Gastroesophageal sphincter (tissue), 4 donors: ENCODE results near the gene PMP22. TPM values are rescaled to one million over a fixed set of nuclear protein-coding genes. Genes with fewer than 3 reads are reported as not detected.

Source experiments
- ATAC-seq: fragments of 150-250 bp; one replicate; pipeline ENCODE4 v1.9.1; 2016; ENCODE audit warnings: mild to moderate bottlenecking, moderate library complexity
- H3K27ac ChIP-seq, 4 donors: fragments of 200-600 bp; sonication (generic) in 3 of 4; 1 replicate in 3 of 4; 2 replicates in 1 of 4; pipeline ENCODE4 v1.5.1; 2016 to 2019
- H3K27me3 ChIP-seq: fragments of 200-600 bp; sonication (generic); one replicate; pipeline ENCODE4 v1.5.1; 2019
- H3K36me3 ChIP-seq, 2 donors: fragments of 200-600 bp; sonication (generic); one replicate each; pipeline ENCODE4 v1.5.1; 2019; ENCODE audit warnings: control low read depth in 1 of 2
- H3K4me1 ChIP-seq, 3 donors: fragments of 200-600 bp; sonication (generic); 1 replicate in 2 of 3; 2 replicates in 1 of 3; pipeline ENCODE4 v1.5.1; 2016 to 2019; ENCODE audit warnings: control low read depth in 2 of 3
- H3K4me3 ChIP-seq, 2 donors: fragments of 200-600 bp; sonication (generic); one replicate each; pipeline ENCODE4 v1.5.1; 2019; ENCODE audit warnings: mild to moderate bottlenecking in 1 of 2, moderate library complexity in 1 of 2
- H3K9me3 ChIP-seq, 3 donors: fragments of 200-600 bp; sonication (generic); one replicate each; pipeline ENCODE4 v1.5.1; 2017 to 2019; ENCODE audit warnings: control low read depth in 2 of 3
- EP300 ChIP-seq: sonication (generic); formaldehyde crosslinking; IDR thresholded peaks from one replicate; pipeline ENCODE4 v1.6.1; 2017; ENCODE audit warnings: antibody characterized with exemption, mild to moderate bottlenecking
- POLR2A ChIP-seq, 2 donors: fragments of 450-650 bp; IDR thresholded peaks; one replicate each; pipeline ENCODE4 v1.6.1; 2017; ENCODE audit warnings: antibody characterized with exemption in 2 of 2, mild to moderate bottlenecking in 2 of 2, moderate library complexity in 1 of 2
- POLR2AphosphoS5 ChIP-seq: sonication (generic); formaldehyde crosslinking; IDR thresholded peaks from one replicate; pipeline ENCODE4 v1.6.1; 2017; ENCODE audit warnings: antibody characterized with exemption
- whole genome bisulfite sequencing, 2 donors: methylation state at CpG; one replicate each; pipeline ENCODE4 v1.1.5; 2018; ENCODE audit warnings: low coverage in 1 of 2; 5-methylcytosine and 5-hydroxymethylcytosine counted together
- total RNA-seq, 4 donors: library from RNA; depleted of rRNA; stranded (reverse); fragments of >200 nt; gene quantifications; one replicate each; pipeline ENCODE4 v1.1.0, GENCODE V29; 2016
- TF ChIP-seq, protein P1 (sequence below), 4 experiments: fragments of 200-600 bp in 2 of 4; fragments of 450-650 bp in 2 of 4; sonication (generic) in 1 of 4; IDR thresholded peaks; one replicate each; pipeline ENCODE4 v1.5.1; 2017 to 2019; ENCODE audit warnings: antibody characterized with exemption in 4 of 4, mild to moderate bottlenecking in 2 of 4, moderate library complexity in 2 of 4

PMP22 gene
- total RNA-seq, 4 donors from 2014 or later: 145 to 268 (median 242) TPM

DNA sequence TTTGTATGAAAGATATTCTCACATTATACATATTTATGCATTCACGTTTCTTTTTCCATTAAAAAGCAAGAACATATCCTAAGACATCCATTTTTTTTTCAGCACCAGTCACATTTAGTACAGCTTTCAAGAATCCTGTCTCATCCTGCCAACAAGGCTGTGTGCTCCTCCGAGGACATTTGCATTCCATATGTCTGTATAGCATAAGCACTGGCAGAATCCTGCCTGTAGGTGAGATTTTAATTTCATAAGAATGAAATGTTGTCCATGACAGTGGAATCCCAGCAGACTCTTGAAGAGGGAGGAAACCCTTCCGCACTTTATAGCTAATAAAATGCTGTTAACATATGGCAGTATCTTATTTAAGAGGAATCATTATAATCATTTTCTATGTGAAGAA, 2.9 kb upstream of the PMP22 start:
- Histone ChIP-seq H3K4me3 (no peak overlapping the region), H3K36me3 (no peaks in the 10 kb centered on the region), H3K9me3 (no peaks in the 10 kb centered on the region), H3K27me3 (no peaks in the 10 kb centered on the region), H3K4me1 (peaks cover 0 to 51% (median 14%) of the 10 kb centered on the region in 3 donors), H3K27ac (no peak overlapping the region)
- TF ChIP-seq EP300 (no peak), POLR2A (IDR thresholded peaks at IDR 0.05) (no peak), POLR2AphosphoS5 (no peak)
- TF ChIP-seq, protein P1, sequence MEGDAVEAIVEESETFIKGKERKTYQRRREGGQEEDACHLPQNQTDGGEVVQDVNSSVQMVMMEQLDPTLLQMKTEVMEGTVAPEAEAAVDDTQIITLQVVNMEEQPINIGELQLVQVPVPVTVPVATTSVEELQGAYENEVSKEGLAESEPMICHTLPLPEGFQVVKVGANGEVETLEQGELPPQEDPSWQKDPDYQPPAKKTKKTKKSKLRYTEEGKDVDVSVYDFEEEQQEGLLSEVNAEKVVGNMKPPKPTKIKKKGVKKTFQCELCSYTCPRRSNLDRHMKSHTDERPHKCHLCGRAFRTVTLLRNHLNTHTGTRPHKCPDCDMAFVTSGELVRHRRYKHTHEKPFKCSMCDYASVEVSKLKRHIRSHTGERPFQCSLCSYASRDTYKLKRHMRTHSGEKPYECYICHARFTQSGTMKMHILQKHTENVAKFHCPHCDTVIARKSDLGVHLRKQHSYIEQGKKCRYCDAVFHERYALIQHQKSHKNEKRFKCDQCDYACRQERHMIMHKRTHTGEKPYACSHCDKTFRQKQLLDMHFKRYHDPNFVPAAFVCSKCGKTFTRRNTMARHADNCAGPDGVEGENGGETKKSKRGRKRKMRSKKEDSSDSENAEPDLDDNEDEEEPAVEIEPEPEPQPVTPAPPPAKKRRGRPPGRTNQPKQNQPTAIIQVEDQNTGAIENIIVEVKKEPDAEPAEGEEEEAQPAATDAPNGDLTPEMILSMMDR (IDR thresholded peaks at IDR 0.05): no peak
- 57 to 64% methylated on average over 3 of the region's 3 CpGs for WGBS, 2 donors
- no peak for ATAC-seq

DNA sequence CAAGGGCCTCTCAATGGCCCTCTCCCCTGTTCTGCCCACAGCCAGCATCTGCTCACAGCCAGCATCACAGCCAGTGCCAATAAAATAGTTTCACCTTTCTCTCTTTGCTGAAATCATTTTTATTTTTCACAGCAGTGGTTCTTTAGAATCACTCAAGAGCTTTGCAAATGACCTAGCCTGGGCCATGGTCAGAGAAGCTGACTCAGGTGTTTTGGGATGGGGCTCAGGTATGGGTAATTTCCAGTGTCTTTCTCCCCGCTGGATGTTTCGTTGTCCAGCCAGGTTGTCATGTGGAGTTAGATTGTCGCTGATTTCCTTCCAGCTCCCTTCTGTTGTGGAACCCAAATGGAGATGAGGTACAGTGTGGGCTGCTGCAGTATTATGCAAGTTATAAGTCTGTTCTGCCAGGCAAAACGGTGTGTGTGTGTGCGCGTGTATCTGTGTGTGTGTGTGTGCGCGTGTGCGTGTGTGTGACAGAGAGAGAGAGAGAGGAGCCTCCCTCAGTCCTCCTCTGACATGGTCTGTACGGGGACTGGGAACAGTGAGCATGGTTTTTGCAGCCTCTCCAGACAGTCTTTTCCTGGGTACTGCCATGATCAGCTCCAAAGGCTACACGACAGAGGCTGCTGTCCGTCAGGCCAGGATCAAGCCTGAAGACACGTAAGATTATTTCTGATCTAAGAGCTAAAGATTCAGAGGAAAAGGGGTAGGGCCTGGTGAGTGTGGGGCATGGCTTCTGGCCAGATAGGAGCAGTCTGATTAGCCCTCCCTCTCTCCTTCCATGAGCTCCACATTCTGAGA, 1.4 kb upstream of the PMP22 start:
- Histone ChIP-seq H3K4me3 (no peak overlapping the region), H3K36me3 (no peaks in the 10 kb centered on the region), H3K4me1 (peaks cover 0 to 47% (median 6%) of the 10 kb centered on the region in 3 donors), H3K27ac (no peak overlapping the region), H3K27me3 (no peaks in the 10 kb centered on the region), H3K9me3 (no peaks in the 10 kb centered on the region)
- 76 to 79% methylated on average over 7 to 9 of the region's 13 CpGs for WGBS, 2 donors
- ATAC-seq: no peak
- TF ChIP-seq EP300: no peak
- no peak for TF ChIP-seq POLR2AphosphoS5
- TF ChIP-seq POLR2A (IDR thresholded peaks at IDR 0.05): no peak
- TF ChIP-seq, protein P1 (IDR thresholded peaks at IDR 0.05): no peak

DNA sequence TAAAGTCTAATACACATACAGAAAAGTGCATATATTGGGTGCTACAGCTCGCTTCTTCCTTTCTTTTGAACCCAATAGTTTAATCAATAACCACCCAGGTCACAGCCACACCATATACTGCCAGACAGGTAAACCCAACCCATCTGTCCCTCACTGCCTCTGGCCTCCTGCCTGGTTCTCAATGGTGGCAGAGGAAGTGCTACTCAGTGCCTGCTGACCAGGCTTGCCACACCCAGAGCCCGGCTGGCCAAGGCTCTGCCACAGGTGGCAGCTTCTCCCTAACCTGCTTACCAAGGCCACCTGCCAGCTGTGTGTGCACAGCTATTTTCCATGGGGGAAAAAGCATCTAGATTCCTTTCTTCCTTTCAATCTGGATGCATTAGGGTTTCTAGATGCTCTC, 584 bp downstream of the PMP22 start:
- H3K4me1 ChIP-seq: peaks cover 3 to 45% (median 6%) of the 10 kb centered on the region in 3 donors
- H3K9me3 ChIP-seq: no peaks in the 10 kb centered on the region
- peaks cover 0 to under 1% of the 10 kb centered on the region in 2 donors for H3K36me3 ChIP-seq
- no peak for ATAC-seq
- 37 to 80% methylated on average over 1 to 2 of the region's 2 CpGs for WGBS, 2 donors
- TF ChIP-seq, protein P1 (IDR thresholded peaks at IDR 0.05): no peak
- no peak for TF ChIP-seq POLR2AphosphoS5
- TF ChIP-seq POLR2A (IDR thresholded peaks at IDR 0.05): no peak
- TF ChIP-seq EP300: no peak
- no peaks in the 10 kb centered on the region for H3K27me3 ChIP-seq
- peak overlapping the region in 3 of 4 donors; percentile 53 to 98 (median 96) for H3K27ac ChIP-seq
- H3K4me3 ChIP-seq: peak overlapping the region; percentile 21 to 70

DNA sequence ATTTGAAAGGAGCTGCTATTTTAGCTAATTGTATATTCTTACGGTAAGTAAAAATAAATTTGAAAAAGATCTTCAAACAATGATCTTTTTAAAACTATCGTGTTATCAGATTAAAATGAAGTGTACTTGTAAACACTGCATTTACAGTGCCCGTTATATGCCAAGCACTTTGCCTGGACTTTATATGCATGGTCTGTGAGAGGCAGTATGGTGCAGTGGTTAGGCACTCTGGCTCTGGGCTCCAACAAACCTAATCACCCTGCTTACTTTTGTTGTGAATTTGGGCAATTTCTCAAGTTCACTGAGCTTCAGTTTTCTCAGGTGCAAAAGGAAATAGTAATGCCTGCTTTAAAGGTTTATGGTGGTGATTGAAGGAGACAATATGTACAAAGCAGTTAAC, 1.4 kb downstream of the PMP22 start:
- Histone ChIP-seq H3K27me3 (no peaks in the 10 kb centered on the region), H3K9me3 (no peaks in the 10 kb centered on the region), H3K36me3 (peaks cover 0 to 9% of the 10 kb centered on the region in 2 donors), H3K4me1 (peaks cover 6 to 49% (median 7%) of the 10 kb centered on the region in 3 donors), H3K27ac (peak overlapping the region; percentile 92 to 98 (median 96)), H3K4me3 (peak overlapping the region; percentile 62 to 70)
- no peak for ATAC-seq
- no peak for TF ChIP-seq POLR2AphosphoS5
- no peak for TF ChIP-seq POLR2A (IDR thresholded peaks at IDR 0.05)
- no peak for TF ChIP-seq EP300
- TF ChIP-seq, protein P1 (IDR thresholded peaks at IDR 0.05): no peak
- WGBS, 2 donors: 5 to 9% methylated on average over 3 of the region's 3 CpGs

DNA sequence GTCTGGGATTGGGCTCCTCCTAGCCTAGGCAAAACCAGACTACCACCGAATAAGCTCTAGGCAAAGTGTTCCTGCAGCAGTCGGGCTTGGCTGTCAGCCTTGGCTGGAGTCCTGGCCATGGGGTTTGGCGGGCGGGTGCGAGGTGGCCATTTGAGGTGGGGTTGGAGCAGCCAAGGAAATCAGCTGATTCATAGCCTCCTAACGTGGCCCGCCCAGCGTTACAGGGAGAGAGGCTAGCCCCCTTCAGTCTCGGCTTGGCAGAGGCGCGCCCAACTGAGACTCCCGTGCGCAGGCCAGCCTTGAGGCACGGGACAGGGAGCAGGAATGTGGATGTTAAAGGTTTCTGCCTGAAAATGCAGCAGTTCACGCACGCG, 1.9 kb downstream of the PMP22 start:
- H3K4me1 ChIP-seq: peaks cover 6 to 54% (median 8%) of the 10 kb centered on the region in 3 donors
- 0% methylated on average over 3 of the region's 17 CpGs; no CpG with 5 or more reads in 1 of the 2 donors for WGBS, 2 donors
- H3K36me3 ChIP-seq: peaks cover 0 to 14% of the 10 kb centered on the region in 2 donors
- peak overlapping the region; percentile 92 to 98 (median 96) for H3K27ac ChIP-seq
- H3K4me3 ChIP-seq: peak overlapping the region; percentile 62 to 70
- H3K9me3 ChIP-seq: no peaks in the 10 kb centered on the region
- TF ChIP-seq POLR2AphosphoS5 (peak; percentile 87), EP300 (no peak), POLR2A (IDR thresholded peaks at IDR 0.05) (peak in 1 of 2 donors; percentile 35)
- peak; percentile 78 for ATAC-seq
- H3K27me3 ChIP-seq: no peaks in the 10 kb centered on the region
